ENCODE measurements around the gene BRD7.

Gene BRD7

GRCh38 chr16:50280932-50281331 is 87.9 kb downstream of the BRD7 start:
- H3K36me3 ChIP-seq (ENCODE audit: control insufficient read depth in 1 of 2, insufficient read depth in 2 of 2, low read length in 2 of 2) = no peaks in the 10 kb centered on the region
- H3K9ac ChIP-seq (ENCODE audit: low read depth in 1 of 2, low read length in 2 of 2) = no peak overlapping the region
- H3K27ac ChIP-seq (ENCODE audit: low read depth, low read length) = no peak overlapping the region
- peaks cover 35 to 55% of the 10 kb centered on the region in 2 donors for H3K4me1 ChIP-seq (ENCODE audit: control insufficient read depth in 1 of 2, insufficient read depth in 2 of 2, low read length in 2 of 2)
- H3K4me3 ChIP-seq (ENCODE audit: low read depth in 1 of 2, low read length in 2 of 2) = peak overlapping the region in 1 of 2 donors; percentile 38
- H3K27me3 ChIP-seq (ENCODE audit: control insufficient read depth in 1 of 2, insufficient read depth in 2 of 2, low read length in 2 of 2) = no peaks in the 10 kb centered on the region
- H3K9me3 ChIP-seq (ENCODE audit: control insufficient read depth in 1 of 2, low read length in 2 of 2) = peaks cover 0 to 3% of the 10 kb centered on the region in 2 donors

GRCh38 chr16:50279504-50279865 is 89.3 kb downstream of the BRD7 start:
- H3K27me3 ChIP-seq (ENCODE audit: control insufficient read depth in 1 of 2, insufficient read depth in 2 of 2, low read length in 2 of 2) = no peaks in the 10 kb centered on the region
- H3K27ac ChIP-seq (ENCODE audit: low read depth, low read length) = no peak overlapping the region
- H3K9me3 ChIP-seq (ENCODE audit: control insufficient read depth in 1 of 2, low read length in 2 of 2) = peaks cover 0 to 3% of the 10 kb centered on the region in 2 donors
- H3K4me3 ChIP-seq (ENCODE audit: low read depth in 1 of 2, low read length in 2 of 2) = peak overlapping the region in 1 of 2 donors; percentile 26
- H3K36me3 ChIP-seq (ENCODE audit: control insufficient read depth in 1 of 2, insufficient read depth in 2 of 2, low read length in 2 of 2) = no peaks in the 10 kb centered on the region
- H3K4me1 ChIP-seq (ENCODE audit: control insufficient read depth in 1 of 2, insufficient read depth in 2 of 2, low read length in 2 of 2) = peaks cover 41 to 62% of the 10 kb centered on the region in 2 donors
- no peak overlapping the region for H3K9ac ChIP-seq (ENCODE audit: low read depth in 1 of 2, low read length in 2 of 2)

DNA sequence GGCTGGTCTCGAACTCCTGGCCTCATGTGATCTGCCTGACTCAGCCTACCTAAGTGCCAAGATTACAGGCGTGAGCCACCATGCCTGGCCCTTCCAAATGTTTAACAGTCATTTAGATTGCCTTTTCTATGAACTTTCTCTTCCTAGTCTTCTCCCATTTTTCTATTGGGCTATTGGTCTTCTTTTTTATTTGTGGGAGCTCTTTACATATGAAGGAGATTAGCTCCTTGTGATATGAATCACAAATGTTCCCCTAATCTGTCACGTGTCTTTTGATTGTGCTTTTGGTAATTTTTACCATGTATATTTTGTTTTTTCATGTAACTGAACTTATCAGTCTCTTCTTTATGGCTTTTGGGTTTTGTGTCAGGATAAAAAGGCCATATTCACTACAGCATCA is 90.5 kb downstream of the BRD7 start:
- no peak overlapping the region for H3K4me3 ChIP-seq (ENCODE audit: low read depth in 1 of 2, low read length in 2 of 2)
- H3K27ac ChIP-seq (ENCODE audit: low read depth, low read length) = no peak overlapping the region
- H3K9ac ChIP-seq (ENCODE audit: low read depth in 1 of 2, low read length in 2 of 2) = no peak overlapping the region
- H3K36me3 ChIP-seq (ENCODE audit: control insufficient read depth in 1 of 2, insufficient read depth in 2 of 2, low read length in 2 of 2) = no peaks in the 10 kb centered on the region
- H3K4me1 ChIP-seq (ENCODE audit: control insufficient read depth in 1 of 2, insufficient read depth in 2 of 2, low read length in 2 of 2) = peaks cover 28 to 60% of the 10 kb centered on the region in 2 donors
- H3K9me3 ChIP-seq (ENCODE audit: control insufficient read depth in 1 of 2, low read length in 2 of 2) = peaks cover 0 to 3% of the 10 kb centered on the region in 2 donors
- H3K27me3 ChIP-seq (ENCODE audit: control insufficient read depth in 1 of 2, insufficient read depth in 2 of 2, low read length in 2 of 2) = no peaks in the 10 kb centered on the region

DNA sequence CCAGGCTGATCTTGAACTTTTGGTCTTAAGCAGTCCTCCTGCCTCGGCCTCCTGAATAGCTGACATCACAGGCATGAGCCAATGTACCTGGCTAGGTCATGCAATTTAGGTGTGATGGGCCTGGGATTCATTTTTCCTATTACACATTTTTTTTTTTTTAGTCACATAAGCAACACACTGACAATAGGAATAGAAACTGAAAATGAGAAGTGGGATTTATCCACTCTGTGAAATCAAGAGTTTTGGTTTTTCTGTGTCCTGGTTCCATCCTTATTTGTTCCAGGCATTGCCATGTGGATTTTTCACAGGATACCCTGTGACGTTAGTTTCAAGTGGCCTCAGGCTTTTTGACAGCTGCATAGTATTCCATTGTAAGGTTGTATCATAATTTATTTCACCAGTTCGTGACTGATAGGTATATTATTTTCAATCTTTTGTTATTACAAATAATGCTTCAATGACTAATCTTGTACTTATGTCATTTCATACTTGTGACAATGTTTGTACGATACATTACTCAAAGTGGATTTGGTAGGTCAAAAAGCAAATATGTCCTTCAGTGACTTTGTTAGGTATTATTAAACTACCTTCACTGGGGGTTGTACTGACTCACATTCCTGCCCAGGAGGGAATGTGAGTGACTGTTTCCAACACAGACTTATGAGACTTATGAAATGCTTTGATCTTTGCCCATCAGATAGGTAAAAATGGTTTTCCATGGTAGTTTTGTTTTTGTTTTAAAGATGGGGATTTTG is 91.8 kb downstream of the BRD7 start:
- Histone ChIP-seq H3K27me3 (ENCODE audit: control insufficient read depth in 1 of 2, insufficient read depth in 2 of 2, low read length in 2 of 2) (no peaks in the 10 kb centered on the region), H3K27ac (ENCODE audit: low read depth, low read length) (no peak overlapping the region), H3K4me1 (ENCODE audit: control insufficient read depth in 1 of 2, insufficient read depth in 2 of 2, low read length in 2 of 2) (peaks cover 21 to 50% of the 10 kb centered on the region in 2 donors), H3K36me3 (ENCODE audit: control insufficient read depth in 1 of 2, insufficient read depth in 2 of 2, low read length in 2 of 2) (no peaks in the 10 kb centered on the region), H3K4me3 (ENCODE audit: low read depth in 1 of 2, low read length in 2 of 2) (no peak overlapping the region), H3K9me3 (ENCODE audit: control insufficient read depth in 1 of 2, low read length in 2 of 2) (peaks cover 0 to 3% of the 10 kb centered on the region in 2 donors), H3K9ac (ENCODE audit: low read depth in 1 of 2, low read length in 2 of 2) (no peak overlapping the region)

GRCh38 chr16:50276326-50276640 is 92.5 kb downstream of the BRD7 start:
- H3K9ac ChIP-seq (ENCODE audit: low read depth in 1 of 2, low read length in 2 of 2) = no peak overlapping the region
- H3K36me3 ChIP-seq (ENCODE audit: control insufficient read depth in 1 of 2, insufficient read depth in 2 of 2, low read length in 2 of 2) = no peaks in the 10 kb centered on the region
- no peak overlapping the region for H3K27ac ChIP-seq (ENCODE audit: low read depth, low read length)
- no peaks in the 10 kb centered on the region for H3K27me3 ChIP-seq (ENCODE audit: control insufficient read depth in 1 of 2, insufficient read depth in 2 of 2, low read length in 2 of 2)
- H3K4me3 ChIP-seq (ENCODE audit: low read depth in 1 of 2, low read length in 2 of 2) = no peak overlapping the region
- peaks cover 18 to 45% of the 10 kb centered on the region in 2 donors for H3K4me1 ChIP-seq (ENCODE audit: control insufficient read depth in 1 of 2, insufficient read depth in 2 of 2, low read length in 2 of 2)
- H3K9me3 ChIP-seq (ENCODE audit: control insufficient read depth in 1 of 2, low read length in 2 of 2) = peaks cover 0 to 3% of the 10 kb centered on the region in 2 donors

GRCh38 chr16:50275428-50276325 is 93.1 kb downstream of the BRD7 start:
- H3K27ac ChIP-seq (ENCODE audit: low read depth, low read length) = no peak overlapping the region
- peak overlapping the region; percentile 42 to 61 for H3K4me3 ChIP-seq (ENCODE audit: low read depth in 1 of 2, low read length in 2 of 2)

GRCh38 chr16:50275098-50275415 is 93.7 kb downstream of the BRD7 start:
- no peaks in the 10 kb centered on the region for H3K27me3 ChIP-seq (ENCODE audit: control insufficient read depth in 1 of 2, insufficient read depth in 2 of 2, low read length in 2 of 2)
- H3K36me3 ChIP-seq (ENCODE audit: control insufficient read depth in 1 of 2, insufficient read depth in 2 of 2, low read length in 2 of 2) = no peaks in the 10 kb centered on the region
- peaks cover 11 to 37% of the 10 kb centered on the region in 2 donors for H3K4me1 ChIP-seq (ENCODE audit: control insufficient read depth in 1 of 2, insufficient read depth in 2 of 2, low read length in 2 of 2)
- H3K9ac ChIP-seq (ENCODE audit: low read depth in 1 of 2, low read length in 2 of 2) = peak overlapping the region; percentile 35 to 76
- H3K4me3 ChIP-seq (ENCODE audit: low read depth in 1 of 2, low read length in 2 of 2) = peak overlapping the region; percentile 42 to 61
- peaks cover 0 to 3% of the 10 kb centered on the region in 2 donors for H3K9me3 ChIP-seq (ENCODE audit: control insufficient read depth in 1 of 2, low read length in 2 of 2)
- no peak overlapping the region for H3K27ac ChIP-seq (ENCODE audit: low read depth, low read length)

More at GRCh38 chr16:50275428-50276325, 93.1 kb downstream of the BRD7 start:
- H3K9ac ChIP-seq (ENCODE audit: low read depth in 1 of 2, low read length in 2 of 2) = no peak overlapping the region
- H3K9me3 ChIP-seq (ENCODE audit: control insufficient read depth in 1 of 2, low read length in 2 of 2) = peaks cover 0 to 3% of the 10 kb centered on the region in 2 donors
- H3K36me3 ChIP-seq (ENCODE audit: control insufficient read depth in 1 of 2, insufficient read depth in 2 of 2, low read length in 2 of 2) = no peaks in the 10 kb centered on the region
- H3K4me1 ChIP-seq (ENCODE audit: control insufficient read depth in 1 of 2, insufficient read depth in 2 of 2, low read length in 2 of 2) = peaks cover 12 to 39% of the 10 kb centered on the region in 2 donors
- H3K27me3 ChIP-seq (ENCODE audit: control insufficient read depth in 1 of 2, insufficient read depth in 2 of 2, low read length in 2 of 2) = no peaks in the 10 kb centered on the region

- no peaks in the 10 kb centered on the region for H3K36me3 ChIP-seq (ENCODE audit: control insufficient read depth in 1 of 2, insufficient read depth in 2 of 2, low read length in 2 of 2)
- peaks cover 11 to 36% of the 10 kb centered on the region in 2 donors for H3K4me1 ChIP-seq (ENCODE audit: control insufficient read depth in 1 of 2, insufficient read depth in 2 of 2, low read length in 2 of 2)
- H3K9me3 ChIP-seq (ENCODE audit: control insufficient read depth in 1 of 2, low read length in 2 of 2) = peaks cover 0 to 3% of the 10 kb centered on the region in 2 donors
- peak overlapping the region; percentile 63 for H3K27ac ChIP-seq (ENCODE audit: low read depth, low read length)
- H3K4me3 ChIP-seq (ENCODE audit: low read depth in 1 of 2, low read length in 2 of 2) = peak overlapping the region; percentile 42 to 61
- H3K27me3 ChIP-seq (ENCODE audit: control insufficient read depth in 1 of 2, insufficient read depth in 2 of 2, low read length in 2 of 2) = no peaks in the 10 kb centered on the region
- peak overlapping the region; percentile 35 to 76 for H3K9ac ChIP-seq (ENCODE audit: low read depth in 1 of 2, low read length in 2 of 2)
These were observed 94.3 kb downstream of the BRD7 start for GRCh38 chr16:50274326-50275097.

- peaks cover 11 to 30% of the 10 kb centered on the region in 2 donors for H3K4me1 ChIP-seq (ENCODE audit: control insufficient read depth in 1 of 2, insufficient read depth in 2 of 2, low read length in 2 of 2)
- H3K27ac ChIP-seq (ENCODE audit: low read depth, low read length) = peak overlapping the region; percentile 63
- peak overlapping the region in 1 of 2 donors; percentile 58 for H3K4me3 ChIP-seq (ENCODE audit: low read depth in 1 of 2, low read length in 2 of 2)
- peak overlapping the region; percentile 20 to 34 for H3K9ac ChIP-seq (ENCODE audit: low read depth in 1 of 2, low read length in 2 of 2)
- no peaks in the 10 kb centered on the region for H3K27me3 ChIP-seq (ENCODE audit: control insufficient read depth in 1 of 2, insufficient read depth in 2 of 2, low read length in 2 of 2)
- H3K36me3 ChIP-seq (ENCODE audit: control insufficient read depth in 1 of 2, insufficient read depth in 2 of 2, low read length in 2 of 2) = no peaks in the 10 kb centered on the region
- H3K9me3 ChIP-seq (ENCODE audit: control insufficient read depth in 1 of 2, low read length in 2 of 2) = peaks cover 0 to 3% of the 10 kb centered on the region in 2 donors
These were observed 94.9 kb downstream of the BRD7 start for GRCh38 chr16:50273888-50274325.
